Glutamatergic neuron (in vitro differentiated cells): ENCODE measurements around the gene SMIM7. TPM values are rescaled to one million over a fixed set of nuclear protein-coding genes. Genes with fewer than 3 reads are reported as not detected.

ENCODE experiments used
- DNase-seq: peaks from one replicate; pipeline ENCODE4 v3.0.0; 2022
- H3K27ac Mint-ChIP-seq: one replicate; pipeline ENCODE4 v1.8.0; 2020; ENCODE audit warnings: mild to moderate bottlenecking, mixed read lengths, inconsistent platforms; ENCODE audit not compliant: unreplicated experiment
- H3K27me3 Mint-ChIP-seq: one replicate; pipeline ENCODE4 v1.8.0; 2020; ENCODE audit warnings: mild to moderate bottlenecking, moderate library complexity, mixed read lengths, inconsistent platforms; ENCODE audit not compliant: unreplicated experiment
- H3K36me3 Mint-ChIP-seq: one replicate; pipeline ENCODE4 v1.8.0; 2020; ENCODE audit warnings: mild to moderate bottlenecking, mixed read lengths, inconsistent platforms; ENCODE audit not compliant: unreplicated experiment
- H3K4me1 Mint-ChIP-seq: one replicate; pipeline ENCODE4 v1.8.0; 2020; ENCODE audit warnings: mild to moderate bottlenecking, low read depth, mixed read lengths, inconsistent platforms; ENCODE audit not compliant: unreplicated experiment
- H3K4me3 Mint-ChIP-seq: one replicate; pipeline ENCODE4 v1.8.0; 2020; ENCODE audit warnings: mild to moderate bottlenecking, mixed read lengths, inconsistent platforms; ENCODE audit not compliant: unreplicated experiment
- H3K9me3 Mint-ChIP-seq: one replicate; pipeline ENCODE4 v1.8.0; 2020; ENCODE audit warnings: mild to moderate bottlenecking, moderate library complexity, mixed read lengths, inconsistent platforms; ENCODE audit not compliant: unreplicated experiment
- CTCF ChIP-seq: fragments of 200-600 bp; sonication (generic); IDR thresholded peaks from one replicate; pipeline ENCODE4 v1.5.0; 2021; ENCODE audit not compliant: partially characterized antibody, unreplicated experiment
- total RNA-seq: library from RNA; stranded (reverse); fragmentation: NEBNext Ultra II Directional; extraction: Animal tissue kit (Norgen Biotek cat#: 25700); gene quantifications from one replicate; pipeline ENCODE4 v1.2.1, GENCODE V29; 2021; ENCODE audit not compliant: unreplicated experiment

The SMIM7 gene
- total RNA-seq, 1 donor from 2014 or later, result 81.0 TPM

GRCh38 chr19:16650821-16651220 is 9.1 kb downstream of the SMIM7 start:
- Mint-ChIP-seq H3K9me3 (no peaks in the 10 kb centered on the region), H3K4me1 (no peaks in the 10 kb centered on the region), H3K36me3 (peaks cover 6% of the 10 kb centered on the region), H3K27ac (no peak overlapping the region), H3K4me3 (no peak overlapping the region), H3K27me3 (no peaks in the 10 kb centered on the region)
- DNase-seq, result no peak
- no peak for TF ChIP-seq CTCF

GRCh38 chr19:16649734-16650133 is 10.2 kb downstream of the SMIM7 start:
- Mint-ChIP-seq H3K9me3 (no peaks in the 10 kb centered on the region), H3K27me3 (no peaks in the 10 kb centered on the region), H3K36me3 (peaks cover 6% of the 10 kb centered on the region), H3K4me1 (no peaks in the 10 kb centered on the region), H3K4me3 (no peak overlapping the region), H3K27ac (no peak overlapping the region)
- no peak for DNase-seq
- no peak for TF ChIP-seq CTCF

- Mint-ChIP-seq H3K4me1 (no peaks in the 10 kb centered on the region), H3K27me3 (no peaks in the 10 kb centered on the region), H3K36me3 (no peaks in the 10 kb centered on the region), H3K27ac (no peak overlapping the region), H3K9me3 (no peaks in the 10 kb centered on the region), H3K4me3 (no peak overlapping the region)
- DNase-seq, result no peak
- TF ChIP-seq CTCF, result no peak
These were observed 14.8 kb downstream of the SMIM7 start for GRCh38 chr19:16645140-16645539.

- Mint-ChIP-seq H3K4me1 (peaks cover 3% of the 10 kb centered on the region), H3K27ac (no peak overlapping the region), H3K9me3 (peaks cover 2% of the 10 kb centered on the region), H3K27me3 (peaks cover 5% of the 10 kb centered on the region), H3K36me3 (no peaks in the 10 kb centered on the region), H3K4me3 (no peak overlapping the region)
- DNase-seq, result no peak
- TF ChIP-seq CTCF, result no peak
These were observed 18.2 kb downstream of the SMIM7 start for GRCh38 chr19:16641695-16642094.

- no peak for TF ChIP-seq CTCF
- no peaks in the 10 kb centered on the region for H3K36me3 Mint-ChIP-seq
- no peak for DNase-seq
- peaks cover 5% of the 10 kb centered on the region for H3K27me3 Mint-ChIP-seq
- H3K4me3 Mint-ChIP-seq, result no peak overlapping the region
- no peak overlapping the region for H3K27ac Mint-ChIP-seq
- peaks cover 3% of the 10 kb centered on the region for H3K4me1 Mint-ChIP-seq
- peaks cover 2% of the 10 kb centered on the region for H3K9me3 Mint-ChIP-seq
These were observed 19.0 kb downstream of the SMIM7 start for GRCh38 chr19:16640951-16641350.
